DMS 273 treated with DMSO at 0.1 percent for 48 hours (cell line): ENCODE results near the gene PSMG4.

ENCODE experiments used
- DNase-seq: peaks from one replicate; lab custom pipeline; 2025; lab: John Stamatoyannopoulos, UW

Gene PSMG4

GRCh38 chr6:3276174-3277167 is 17.7 kb downstream of the PSMG4 start:
- no peak for DNase-seq

DNA sequence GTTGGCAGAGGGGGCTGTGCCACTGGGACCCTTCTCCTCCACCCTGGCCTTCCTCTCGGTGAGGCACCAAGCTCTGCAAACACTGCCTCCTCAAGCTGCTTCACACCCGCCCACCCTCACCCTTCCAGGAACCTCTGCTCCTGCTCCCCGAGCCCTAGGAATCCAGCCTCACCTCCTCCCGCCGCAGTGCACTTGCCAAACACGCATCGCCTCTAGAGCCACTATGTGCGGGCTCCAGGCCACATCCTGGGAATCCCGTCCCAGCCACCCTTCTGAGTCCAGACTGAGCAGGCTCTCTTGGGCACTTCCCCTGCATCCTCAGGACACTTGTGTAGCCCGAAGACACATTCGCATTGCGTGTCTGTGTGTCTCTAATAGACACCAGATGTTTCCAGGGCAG is 18.5 kb downstream of the PSMG4 start:
- DNase-seq: no peak

DNA sequence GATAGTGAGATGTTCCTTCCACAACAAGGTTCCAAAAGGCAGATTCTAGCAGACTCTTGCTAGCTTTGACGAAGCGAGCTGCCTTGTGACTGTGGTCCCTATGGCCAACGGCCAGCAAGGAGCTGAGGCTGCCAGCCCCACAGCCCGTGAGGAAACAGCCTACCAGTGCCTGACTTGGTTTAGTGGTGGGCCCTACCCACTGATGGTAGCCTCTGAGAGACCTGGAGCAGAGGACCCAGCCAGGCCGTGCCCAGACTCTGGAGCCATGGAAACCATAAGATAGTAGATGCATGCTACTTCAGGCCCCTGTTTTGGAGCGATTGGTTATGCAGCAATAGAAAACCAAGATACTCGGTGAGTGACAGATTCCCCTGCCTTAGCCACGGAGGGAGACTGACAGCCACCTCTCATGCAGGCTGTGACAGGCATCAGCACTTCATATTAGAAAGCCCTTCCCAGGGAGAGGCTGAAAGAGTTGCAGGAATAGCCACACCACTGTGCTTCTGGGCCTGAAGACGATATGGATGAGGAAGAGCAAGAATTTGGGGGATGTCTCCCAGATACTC is 19.2 kb downstream of the PSMG4 start:
- DNase-seq: no peak

GRCh38 chr6:3278691-3279090 is 19.9 kb downstream of the PSMG4 start:
- no peak for DNase-seq

GRCh38 chr6:3280091-3280490 is 21.3 kb downstream of the PSMG4 start:
- DNase-seq: no peak

GRCh38 chr6:3280866-3281465 is 22.2 kb downstream of the PSMG4 start:
- DNase-seq: no peak

DNA sequence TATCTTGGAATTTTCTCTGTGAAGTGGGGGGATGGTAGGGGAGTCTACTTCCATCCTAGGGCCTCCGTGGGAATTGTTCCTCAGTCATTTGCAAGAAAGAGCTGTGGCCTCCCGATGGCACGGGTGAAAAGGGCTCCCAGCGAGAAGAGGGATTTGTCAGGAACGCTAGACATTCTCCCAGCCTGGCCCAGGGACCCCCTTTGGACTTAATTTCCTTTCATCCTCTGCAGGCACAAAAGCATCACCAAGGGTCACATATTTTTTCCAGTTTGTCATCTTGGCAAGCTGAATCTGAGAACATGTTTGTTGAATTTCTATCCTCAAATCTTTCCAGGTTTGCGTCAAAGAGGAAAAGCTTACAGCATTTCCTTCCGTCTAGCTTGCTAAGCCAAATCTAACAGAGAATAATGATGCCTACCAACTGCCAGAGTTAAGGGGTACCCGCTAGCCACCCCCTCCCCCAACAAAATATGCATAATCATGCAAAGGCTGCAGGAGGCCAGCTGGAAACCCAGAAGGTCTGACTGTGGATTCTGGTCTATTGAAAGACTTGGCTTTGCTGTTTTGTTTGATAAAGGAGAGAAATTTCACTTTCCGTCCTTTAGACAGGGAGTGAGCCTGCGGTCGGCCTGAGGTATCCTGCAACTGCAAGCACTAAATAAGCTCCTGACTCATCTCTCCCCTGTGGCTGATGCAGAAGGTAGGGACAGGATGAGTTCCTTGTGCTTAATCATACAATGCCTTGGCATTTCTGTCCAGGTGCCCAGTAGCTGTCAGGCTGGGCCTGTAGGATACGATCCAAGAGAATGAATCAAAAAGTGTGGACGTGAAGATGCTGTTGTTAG is 23.1 kb downstream of the PSMG4 start:
- no peak for DNase-seq

DNA sequence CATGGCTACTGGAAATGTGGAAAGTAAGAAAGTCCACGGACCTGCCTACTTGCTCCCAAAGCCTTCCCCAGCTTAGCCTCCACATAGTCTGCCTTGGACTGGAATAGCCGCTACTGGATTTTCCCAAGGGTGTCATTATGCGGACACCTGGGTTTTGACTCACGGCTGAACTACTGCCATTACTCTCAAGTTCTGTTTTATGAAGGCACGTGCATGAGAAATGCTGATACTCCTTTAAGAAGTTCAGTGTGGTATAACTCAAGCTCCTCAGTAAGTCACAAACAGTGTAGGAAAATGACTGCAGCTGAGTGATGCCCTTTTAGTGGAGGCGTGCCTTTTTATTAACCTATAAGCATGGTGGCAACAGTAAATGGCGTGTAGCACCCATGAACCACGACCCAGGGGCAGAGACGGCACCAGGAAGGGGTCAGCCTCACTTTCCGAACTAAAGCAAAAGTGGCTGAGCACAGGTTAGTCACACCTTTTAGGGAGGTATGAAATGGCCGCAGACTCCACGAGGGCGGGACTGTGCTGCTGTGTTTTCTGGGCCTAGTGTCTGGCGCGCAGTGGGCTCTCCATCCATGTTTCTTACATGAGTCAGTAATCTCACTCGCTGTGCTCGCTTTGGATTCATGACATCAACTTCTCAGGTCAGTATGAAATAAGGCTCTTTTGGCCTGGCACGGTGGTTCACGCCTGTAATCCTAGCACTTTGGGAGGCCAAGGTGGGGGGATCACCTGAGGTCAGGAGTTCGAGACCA is 23.9 kb downstream of the PSMG4 start:
- no peak for DNase-seq

GRCh38 chr6:3283241-3283640 is 24.5 kb downstream of the PSMG4 start:
- DNase-seq: no peak

GRCh38 chr6:3283641-3284435 is 25.1 kb downstream of the PSMG4 start:
- no peak for DNase-seq

DNA sequence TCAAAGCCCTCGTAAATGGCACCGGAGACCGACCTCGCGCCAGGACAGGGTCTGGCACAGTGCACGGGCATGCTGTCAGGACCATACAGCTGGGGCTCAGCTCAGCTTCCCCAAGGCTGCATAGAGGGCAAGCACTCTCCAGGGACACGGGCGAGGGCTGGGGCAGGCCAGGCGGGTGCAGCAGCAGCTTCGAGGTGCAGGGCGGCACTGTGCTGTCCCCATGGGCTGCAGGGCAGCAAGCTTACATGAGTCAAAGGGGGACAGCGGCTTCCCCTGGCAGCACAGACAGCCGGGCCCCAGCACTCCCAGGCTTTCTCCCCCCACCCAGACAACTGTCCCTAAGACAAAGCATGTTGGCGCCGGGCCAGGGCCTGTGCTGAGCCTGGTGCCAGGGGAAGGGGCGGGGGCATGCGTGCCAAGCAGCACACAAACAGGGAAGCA is 25.7 kb downstream of the PSMG4 start:
- DNase-seq: no peak

- DNase-seq: no peak
These were observed 26.4 kb downstream of the PSMG4 start for GRCh38 chr6:3285049-3285639.

- DNase-seq: no peak
These were observed 27.0 kb downstream of the PSMG4 start for GRCh38 chr6:3285732-3286131.

DNA sequence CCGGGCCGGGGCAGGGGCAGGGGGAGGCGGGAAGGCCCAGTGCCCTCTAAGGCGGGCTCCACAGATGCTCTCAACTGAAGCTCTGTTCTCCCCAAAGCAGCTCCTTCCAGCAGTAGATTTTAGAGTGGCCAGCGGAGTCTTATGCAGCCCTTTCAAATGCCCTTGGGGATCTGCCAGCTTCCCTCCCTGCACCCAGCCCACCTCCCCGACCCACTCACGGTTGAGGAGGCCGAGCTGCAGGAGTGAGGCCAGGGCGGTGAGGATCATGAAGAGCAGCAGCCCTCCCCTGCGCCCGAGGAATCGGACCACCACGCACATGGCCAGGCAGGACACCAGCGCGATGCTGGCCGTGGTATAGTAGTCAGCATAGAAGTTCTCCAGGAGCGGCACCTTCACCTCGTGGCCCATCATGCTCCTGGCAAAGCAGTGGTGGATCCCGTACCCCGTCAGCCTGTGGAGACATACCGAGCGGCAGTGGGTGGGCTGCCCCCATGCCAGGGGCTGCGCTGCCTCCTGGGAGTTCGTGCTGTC is 28.0 kb downstream of the PSMG4 start:
- no peak for DNase-seq

DNA sequence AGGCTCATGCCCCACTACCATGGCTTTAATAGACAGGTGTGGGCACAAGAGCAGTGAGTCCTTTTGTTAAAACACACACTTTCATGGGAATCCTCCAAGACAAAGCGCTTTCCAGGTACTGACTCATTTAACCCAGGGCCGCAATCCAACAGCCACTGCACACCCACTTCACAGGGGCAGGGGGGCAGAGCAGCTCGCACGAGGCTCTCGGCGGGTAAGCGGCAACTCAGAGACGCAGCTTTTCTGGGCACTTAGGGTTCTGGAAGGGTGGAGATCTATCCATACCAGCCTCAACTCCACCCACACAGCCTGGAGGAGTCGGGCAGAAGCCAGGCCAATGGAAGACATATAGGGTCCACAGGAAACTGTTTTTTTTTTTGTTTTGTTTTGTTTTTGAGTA is 28.6 kb downstream of the PSMG4 start:
- DNase-seq: no peak

DNA sequence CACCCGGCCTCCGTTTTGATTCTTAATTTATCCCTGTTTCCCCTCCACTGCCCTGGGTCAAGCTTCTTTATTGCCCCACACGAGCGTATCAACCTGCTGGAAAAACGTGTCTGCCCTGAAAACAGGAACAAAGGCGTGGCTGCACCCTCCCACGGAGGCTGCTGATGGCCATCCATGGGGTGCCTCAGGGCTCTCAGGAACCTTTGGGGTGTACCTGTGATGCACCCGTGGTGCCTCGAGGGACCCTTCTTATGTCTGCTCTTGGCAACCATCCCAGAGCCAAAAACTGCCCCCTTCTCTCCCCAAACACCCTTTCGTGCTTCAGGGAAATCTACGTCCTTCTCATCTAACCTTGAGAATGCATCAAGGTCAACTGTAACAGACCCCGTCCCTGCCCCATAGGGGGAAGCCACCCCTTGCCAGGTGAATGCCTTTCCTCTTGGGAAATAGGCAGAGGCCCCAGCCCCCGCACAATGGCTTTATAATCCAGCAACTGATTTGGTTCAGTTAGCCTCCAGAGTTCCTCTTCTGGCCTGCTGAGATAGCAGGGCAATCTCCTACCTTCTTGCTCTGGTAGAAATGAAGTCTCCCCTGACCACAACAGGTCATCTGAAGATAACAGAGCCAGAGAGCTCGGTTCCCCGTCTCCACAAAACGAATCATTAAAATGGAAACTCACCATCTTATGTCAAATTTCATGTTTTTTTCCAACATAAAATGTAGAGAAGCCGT is 29.4 kb downstream of the PSMG4 start:
- DNase-seq: no peak

- DNase-seq: no peak
These were observed 30.2 kb downstream of the PSMG4 start for GRCh38 chr6:3288711-3289663.

- no peak for DNase-seq
These were observed 30.9 kb downstream of the PSMG4 start for GRCh38 chr6:3289664-3290055.
